Progenitor cell of endocrine pancreas (in vitro differentiated cells): ENCODE results near the gene PPHLN1. TPM values are rescaled to one million over a fixed set of nuclear protein-coding genes. Genes with fewer than 3 reads are reported as not detected.

Source experiments
- DNase-seq: peaks from one replicate; pipeline ENCODE4 v3.0.0; 2021; ENCODE audit warnings: low spot score; ENCODE audit not compliant: unreplicated experiment
- H3K27ac Mint-ChIP-seq: 2 replicates; pipeline ENCODE4 v1.8.0; 2021; ENCODE audit warnings: mild to moderate bottlenecking, moderate library complexity, mixed read lengths
- H3K27me3 Mint-ChIP-seq: 2 replicates; pipeline ENCODE4 v1.8.0; 2021; ENCODE audit warnings: mixed read lengths
- H3K36me3 Mint-ChIP-seq: 2 replicates; pipeline ENCODE4 v1.8.0; 2022; ENCODE audit warnings: mixed read lengths; ENCODE audit not compliant: insufficient read depth
- H3K4me1 Mint-ChIP-seq: 2 replicates; pipeline ENCODE4 v1.8.0; 2021; ENCODE audit warnings: low read depth, mixed read lengths
- H3K4me3 Mint-ChIP-seq: 2 replicates; pipeline ENCODE4 v1.8.0; 2021; ENCODE audit warnings: low read depth, mild to moderate bottlenecking, moderate library complexity, mixed read lengths
- H3K9me3 Mint-ChIP-seq: 2 replicates; pipeline ENCODE4 v1.8.0; 2021; ENCODE audit warnings: low read depth, mixed read lengths
- CTCF ChIP-seq: fragments of 200-600 bp; sonication (generic); IDR thresholded peaks from one replicate; pipeline ENCODE4 v1.5.0; 2021; ENCODE audit warnings: antibody characterized with exemption, mild to moderate bottlenecking; ENCODE audit not compliant: unreplicated experiment
- total RNA-seq: library from RNA; stranded (reverse); gene quantifications from 2 replicates; pipeline ENCODE4 v1.2.1, GENCODE V29; 2021

The PPHLN1 gene
- total RNA-seq, 1 donor from 2014 or later: 62.2 TPM

DNA sequence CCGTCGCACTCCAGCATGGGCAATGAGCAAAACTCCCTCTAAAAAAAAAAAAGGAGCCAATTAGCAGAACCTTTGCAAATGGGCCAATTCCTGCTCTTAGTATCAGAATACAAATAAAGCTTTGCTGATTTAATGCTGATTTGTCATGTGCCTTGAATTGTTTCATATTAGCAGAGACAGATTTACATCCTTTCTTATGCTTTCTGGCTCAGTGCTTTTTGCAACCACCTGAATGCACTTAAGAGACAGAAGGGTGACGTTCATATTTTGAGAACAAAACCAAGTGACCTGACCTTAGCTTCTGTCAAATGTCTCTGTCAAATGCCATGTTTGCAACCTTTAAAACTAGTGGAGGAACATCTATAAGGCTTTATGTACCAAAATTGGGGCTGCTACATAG lies 44.1 kb upstream of the PPHLN1 start:
- Mint-ChIP-seq H3K9me3 (no peaks in the 10 kb centered on the region), H3K27me3 (peaks cover 21% of the 10 kb centered on the region), H3K4me3 (no peak overlapping the region), H3K4me1 (peaks cover 13% of the 10 kb centered on the region), H3K27ac (no peak overlapping the region), H3K36me3 (no peaks in the 10 kb centered on the region)
- DNase-seq: no peak
- TF ChIP-seq CTCF: no peak

GRCh38 chr12:42282294-42282693 lies 43.7 kb upstream of the PPHLN1 start:
- Mint-ChIP-seq H3K4me1 (peaks cover 13% of the 10 kb centered on the region), H3K9me3 (no peaks in the 10 kb centered on the region), H3K27me3 (peaks cover 20% of the 10 kb centered on the region)

GRCh38 chr12:42283739-42284138 lies 42.2 kb upstream of the PPHLN1 start:
- TF ChIP-seq CTCF: no peak
- no peak overlapping the region for H3K27ac Mint-ChIP-seq
- peaks cover 8% of the 10 kb centered on the region for H3K27me3 Mint-ChIP-seq
- H3K4me3 Mint-ChIP-seq: no peak overlapping the region
- no peak for DNase-seq
- peaks cover 13% of the 10 kb centered on the region for H3K4me1 Mint-ChIP-seq
- no peaks in the 10 kb centered on the region for H3K9me3 Mint-ChIP-seq
- H3K36me3 Mint-ChIP-seq: no peaks in the 10 kb centered on the region

More at GRCh38 chr12:42282294-42282693, 43.7 kb upstream of the PPHLN1 start:
- no peak for TF ChIP-seq CTCF
- no peak overlapping the region for H3K4me3 Mint-ChIP-seq
- no peak for DNase-seq
- no peaks in the 10 kb centered on the region for H3K36me3 Mint-ChIP-seq
- peak overlapping the region; percentile 7 for H3K27ac Mint-ChIP-seq

DNA sequence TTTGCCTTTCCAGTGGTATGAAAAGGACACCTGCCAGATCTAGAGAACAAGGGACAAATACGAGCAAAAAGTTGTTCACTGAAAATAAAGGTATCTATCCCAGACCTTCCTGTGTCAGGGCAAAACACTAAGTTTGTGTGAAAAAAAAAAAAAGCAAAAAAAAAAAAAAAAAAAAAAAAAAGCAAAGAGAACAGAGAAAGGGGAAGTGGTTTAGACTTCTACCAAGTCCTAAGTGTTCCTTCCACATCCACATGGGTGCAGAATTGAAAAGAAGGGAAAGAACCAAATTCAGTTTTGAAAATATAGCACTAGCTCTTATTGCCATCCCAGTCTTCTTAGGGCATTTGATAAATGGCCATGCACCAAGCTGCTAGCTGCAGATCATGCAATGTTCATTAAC lies 41.8 kb upstream of the PPHLN1 start:
- Mint-ChIP-seq H3K4me1 (peaks cover 13% of the 10 kb centered on the region), H3K27me3 (peaks cover 8% of the 10 kb centered on the region), H3K36me3 (no peaks in the 10 kb centered on the region), H3K9me3 (no peaks in the 10 kb centered on the region), H3K4me3 (no peak overlapping the region), H3K27ac (no peak overlapping the region)
- no peak for DNase-seq
- no peak for TF ChIP-seq CTCF

GRCh38 chr12:42284876-42285275 lies 41.1 kb upstream of the PPHLN1 start:
- DNase-seq: no peak
- no peak for TF ChIP-seq CTCF

More at GRCh38 chr12:42284876-42285275, 41.1 kb upstream of the PPHLN1 start:
- Mint-ChIP-seq H3K4me1 (peaks cover 13% of the 10 kb centered on the region), H3K27me3 (peaks cover 8% of the 10 kb centered on the region), H3K27ac (no peak overlapping the region), H3K36me3 (no peaks in the 10 kb centered on the region), H3K4me3 (no peak overlapping the region), H3K9me3 (no peaks in the 10 kb centered on the region)
